Measurements from ENCODE around the gene ITGA3. TPM values are rescaled to one million over a fixed set of nuclear protein-coding genes. Genes with fewer than 3 reads are reported as not detected.

The ITGA3 gene
- total RNA-seq, 1 experiment from 2014 or later: 22.5 TPM

- Histone ChIP-seq H3K4ac (ENCODE audit: low read depth, low read length) (no peak overlapping the region), H3K23me2 (ENCODE audit: insufficient read length, low read depth, low read length, poor library complexity, severe bottlenecking) (no peaks in the 10 kb centered on the region), H2BK20ac (ENCODE audit: low read depth, low read length, poor library complexity, severe bottlenecking) (no peak overlapping the region), H3K23ac (ENCODE audit: insufficient read length, low read depth, low read length) (no peak overlapping the region), H4K91ac (ENCODE audit: insufficient read length, low read depth, low read length) (no peak overlapping the region), H4K8ac (replicated peaks; ENCODE audit: insufficient read length, low read depth, low read length) (no peak overlapping the region), H3K79me2 (ENCODE audit: insufficient read depth, low read length) (no peaks in the 10 kb centered on the region), H4K20me1 (ENCODE audit: control insufficient read depth, insufficient read depth, insufficient read length) (no peaks in the 10 kb centered on the region), H2BK15ac (ENCODE audit: low read depth, low read length) (no peak overlapping the region), H3K4me1 (ENCODE audit: insufficient read depth, low read length) (no peaks in the 10 kb centered on the region), H2AFZ (ENCODE audit: low read length) (no peak overlapping the region), H3K9ac (ENCODE audit: extremely low read depth, insufficient read length, low read length) (no peak overlapping the region), H2BK120ac (ENCODE audit: low read depth, low read length, poor library complexity, severe bottlenecking) (no peak overlapping the region), H3K9me3 (ENCODE audit: control insufficient read depth, low read depth, low read length) (no peaks in the 10 kb centered on the region), H2BK12ac (ENCODE audit: insufficient read length, low read depth, low read length) (no peak overlapping the region), H3K18ac (ENCODE audit: insufficient read length, low read depth, low read length) (no peak overlapping the region), H3K79me1 (ENCODE audit: insufficient read depth, low read depth, low read length, poor library complexity, severe bottlenecking) (no peaks in the 10 kb centered on the region), H3K27ac (ENCODE audit: insufficient read length, low read depth, low read length) (no peak overlapping the region), H3K27me3 (ENCODE audit: insufficient read depth, low read length) (no peaks in the 10 kb centered on the region), H4K5ac (ENCODE audit: insufficient read length, low read depth, low read length) (no peak overlapping the region), H3K56ac (ENCODE audit: insufficient read length, low read depth, low read length) (no peak overlapping the region), H2BK5ac (ENCODE audit: insufficient read length, low read length) (no peak overlapping the region), H3K4me2 (ENCODE audit: insufficient read depth, insufficient read length, low read length) (no peak overlapping the region), H2AK5ac (ENCODE audit: insufficient read length, low read length) (no peak overlapping the region), H3T11ph (ENCODE audit: low read length) (no peak overlapping the region), H3K14ac (ENCODE audit: insufficient read depth, low read length) (no peak overlapping the region)
- WGBS (ENCODE audit: extremely low coverage, insufficient read length, low lambda C conversion rate): no CpG with 5 or more reads among the region's 6 CpGs
- Mint-ChIP-seq H3K36me3 (ENCODE audit: insufficient read depth in 1 of 3, low read depth in 3 of 3) (peaks cover 10 to 27% (median 12%) of the 10 kb centered on the region in 3 experiments), H3K9me3 (peaks cover 0 to 4% of the 10 kb centered on the region in 2 experiments; a peak in 3 of 5 replicates), H3K27ac (no peak overlapping the region), H3K4me1 (peaks cover 0 to 13% of the 10 kb centered on the region in 2 experiments; a peak in 3 of 4 replicates), H3K27me3 (ENCODE audit: low read depth) (peaks cover 1% of the 10 kb centered on the region; the same call in 1 of the 2 replicates), H3K4me3 (no peak overlapping the region)
- TF ChIP-seq CTCF (conservative IDR thresholded peaks at IDR 0.05): no peak
- DNase-seq: no peak
Observed at GRCh38 chr17:50074227-50074626, 18.3 kb downstream of the ITGA3 start.
